ENCODE data around the gene ORAI3.
"Not testable (repeated sequence)": the region's sequence is repeated elsewhere in the genome, so short reads cannot be mapped to it uniquely, and the experiment has no call there.

The ORAI3 gene

DNA sequence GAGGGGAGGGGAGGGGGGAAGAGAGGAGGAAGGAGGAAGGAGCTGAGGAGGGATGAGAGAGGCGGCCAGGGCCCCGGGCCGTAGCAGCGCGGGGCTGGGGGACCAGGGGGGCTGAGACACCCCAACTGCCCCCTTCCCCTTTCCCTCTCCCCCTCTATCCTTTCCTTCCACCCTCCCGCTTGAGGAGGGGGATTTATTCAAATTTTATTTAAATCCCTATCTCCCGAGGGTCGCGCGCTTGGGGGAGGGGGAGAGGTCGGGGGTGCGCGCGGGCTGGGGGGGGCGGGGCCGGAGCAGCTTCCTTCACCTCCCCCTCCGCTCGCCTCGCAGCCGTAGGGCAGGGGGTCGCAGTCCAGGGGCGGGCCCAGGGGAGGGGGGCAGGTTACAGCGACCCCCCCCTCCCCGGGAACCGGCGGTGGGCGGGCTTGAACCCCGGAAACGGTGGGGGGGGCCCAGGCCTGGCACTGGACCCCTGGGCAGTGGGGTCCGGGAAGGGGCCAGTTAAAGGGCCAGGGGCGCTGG lies 25.3 kb upstream of the ORAI3 start, which contains the start of gene FBXL19:
TSS of gene FBXL19 (plus strand) at position 19 of the 522 bp plus-strand sequence. CDS start 2,183 bp downstream, outside the sequence.
- in situ Hi-C loops (cut with MboI; ENCODE audit: low sequenced_read_pairs): no loop called here

DNA sequence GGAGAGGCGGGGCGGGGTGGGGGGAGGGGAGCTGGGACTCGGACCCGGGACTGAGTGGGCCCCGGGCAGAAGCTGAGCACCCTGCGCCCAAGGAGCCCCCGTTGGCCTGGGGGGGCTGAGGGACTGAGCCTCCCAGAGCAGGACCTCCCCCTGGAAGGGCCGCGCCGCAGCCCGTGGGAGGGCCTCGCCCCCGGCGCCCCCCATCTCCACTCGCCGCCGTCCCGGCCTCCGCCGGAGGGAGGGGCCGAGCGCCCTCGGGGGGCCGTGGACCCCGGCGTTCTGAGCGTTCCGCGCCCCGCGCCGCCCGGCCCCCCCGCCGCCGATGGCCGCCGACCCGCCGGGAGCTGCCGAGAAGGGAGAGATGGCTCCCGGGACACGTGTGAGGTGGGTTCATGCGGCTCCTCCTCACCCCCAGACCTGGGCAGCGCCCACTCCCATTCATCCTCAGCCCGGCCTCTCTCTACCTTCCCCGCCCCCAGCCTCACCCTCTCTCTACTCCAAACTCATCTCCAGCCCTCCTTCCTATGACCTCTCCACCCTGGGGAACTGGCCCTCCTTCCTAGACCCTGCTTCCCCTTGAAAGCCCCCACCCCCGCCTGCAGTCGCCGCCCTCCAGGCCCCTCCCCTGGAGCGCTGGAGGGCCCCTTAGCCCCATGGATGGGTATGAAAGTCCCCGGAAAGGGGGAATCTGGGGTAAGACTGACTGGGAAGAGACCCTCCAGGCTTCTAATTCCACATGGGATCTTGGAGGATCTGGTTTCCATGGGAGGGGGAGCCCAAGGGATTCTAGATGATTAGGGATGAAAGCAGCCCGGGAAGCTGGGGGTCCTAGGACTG lies 24.6 kb upstream of the ORAI3 start:
- in situ Hi-C loops (cut with MboI; ENCODE audit: low sequenced_read_pairs): no loop called here

DNA sequence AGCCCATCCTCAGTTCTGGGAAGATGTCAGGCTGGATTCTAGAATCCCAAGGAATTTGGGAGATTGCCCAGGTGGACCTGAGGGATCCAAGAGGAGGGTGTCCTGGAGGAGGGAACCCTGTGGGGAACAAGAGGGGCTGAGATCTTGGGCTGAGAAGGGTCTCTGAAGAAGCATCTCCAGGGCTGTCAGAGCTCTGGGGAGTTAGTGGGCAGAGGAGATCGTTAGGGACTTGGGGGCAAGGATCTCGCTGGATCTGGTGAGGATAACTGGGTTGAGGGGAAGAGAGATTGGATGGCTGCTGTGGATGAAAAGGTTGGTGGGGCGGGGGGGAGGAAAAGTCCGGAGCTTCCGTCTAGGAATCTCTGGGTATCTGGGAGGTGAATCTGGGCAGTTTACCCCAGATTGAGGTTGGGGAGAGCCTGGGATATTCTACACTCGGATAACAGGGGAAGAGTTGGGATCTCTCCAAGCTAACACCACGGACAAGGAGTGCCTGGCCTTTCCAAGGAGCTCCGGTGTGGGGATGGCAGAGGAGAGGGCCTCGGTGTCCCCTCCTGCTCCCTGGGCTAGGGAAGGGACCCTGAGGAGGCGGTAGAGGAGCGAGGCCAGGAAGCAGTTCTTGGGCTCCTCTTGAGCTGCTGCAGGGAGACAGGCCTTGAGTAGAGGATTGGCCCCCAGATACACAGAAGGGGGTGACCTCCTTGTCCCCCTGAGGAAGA lies 23.8 kb upstream of the ORAI3 start:
- in situ Hi-C loops (cut with MboI; ENCODE audit: low sequenced_read_pairs): no loop called here

DNA sequence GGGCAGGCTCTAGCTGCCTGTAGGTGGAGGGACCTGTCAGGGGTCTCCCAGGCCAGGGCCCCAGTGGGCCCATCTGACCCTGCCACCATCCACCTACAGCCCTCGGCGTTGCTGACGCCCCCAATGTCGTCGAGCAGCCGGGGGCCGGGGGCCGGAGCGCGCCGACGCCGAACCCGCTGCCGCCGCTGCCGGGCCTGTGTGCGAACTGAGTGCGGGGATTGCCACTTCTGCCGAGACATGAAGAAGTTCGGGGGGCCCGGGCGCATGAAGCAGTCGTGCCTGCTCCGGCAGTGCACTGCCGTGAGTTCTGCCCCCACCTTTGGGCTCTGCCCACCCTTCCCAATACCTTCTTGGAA lies 23.3 kb upstream of the ORAI3 start:
- in situ Hi-C loops (cut with MboI; ENCODE audit: low sequenced_read_pairs): no loop called here

DNA sequence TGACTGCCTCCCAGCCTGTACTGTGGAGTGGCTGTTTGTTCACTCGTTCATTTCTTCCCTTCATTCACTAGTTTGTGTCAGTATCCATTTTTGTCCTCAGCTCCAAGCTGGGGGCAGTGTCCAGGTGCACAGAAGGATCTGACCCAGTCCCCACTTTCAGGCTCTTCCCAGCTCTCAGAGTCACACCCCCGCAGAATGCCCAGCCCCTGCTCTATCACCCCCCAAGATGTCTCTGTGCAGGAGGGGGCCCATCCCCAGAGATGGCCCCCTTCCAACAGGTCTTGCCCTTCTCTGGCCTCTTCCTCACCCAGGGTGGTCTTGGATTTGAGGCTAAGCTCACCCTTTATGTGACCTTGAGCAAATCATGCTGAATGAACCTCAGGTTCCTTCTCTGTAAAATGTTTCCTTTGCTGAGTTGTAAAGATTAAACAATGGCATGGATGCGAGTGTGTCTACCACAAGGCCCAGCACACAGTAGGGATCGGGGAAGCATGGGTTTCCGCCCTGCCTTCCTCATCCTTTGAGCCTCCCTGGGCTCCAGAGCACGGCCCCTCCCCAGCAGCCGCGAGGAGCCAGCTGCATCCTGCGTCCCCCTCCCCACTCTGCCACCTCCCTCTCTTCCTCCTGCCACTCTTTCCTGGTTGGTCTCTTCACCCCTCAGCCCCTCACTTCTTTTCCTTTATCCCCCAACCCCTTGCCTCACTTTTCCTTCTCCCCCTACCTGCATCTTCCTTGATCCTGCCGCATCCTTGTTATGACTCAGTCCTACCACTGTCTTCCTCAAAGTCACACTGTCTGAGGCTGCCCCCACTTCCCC lies 22.7 kb upstream of the ORAI3 start:
- in situ Hi-C loops (cut with MboI; ENCODE audit: low sequenced_read_pairs): no loop called here

DNA sequence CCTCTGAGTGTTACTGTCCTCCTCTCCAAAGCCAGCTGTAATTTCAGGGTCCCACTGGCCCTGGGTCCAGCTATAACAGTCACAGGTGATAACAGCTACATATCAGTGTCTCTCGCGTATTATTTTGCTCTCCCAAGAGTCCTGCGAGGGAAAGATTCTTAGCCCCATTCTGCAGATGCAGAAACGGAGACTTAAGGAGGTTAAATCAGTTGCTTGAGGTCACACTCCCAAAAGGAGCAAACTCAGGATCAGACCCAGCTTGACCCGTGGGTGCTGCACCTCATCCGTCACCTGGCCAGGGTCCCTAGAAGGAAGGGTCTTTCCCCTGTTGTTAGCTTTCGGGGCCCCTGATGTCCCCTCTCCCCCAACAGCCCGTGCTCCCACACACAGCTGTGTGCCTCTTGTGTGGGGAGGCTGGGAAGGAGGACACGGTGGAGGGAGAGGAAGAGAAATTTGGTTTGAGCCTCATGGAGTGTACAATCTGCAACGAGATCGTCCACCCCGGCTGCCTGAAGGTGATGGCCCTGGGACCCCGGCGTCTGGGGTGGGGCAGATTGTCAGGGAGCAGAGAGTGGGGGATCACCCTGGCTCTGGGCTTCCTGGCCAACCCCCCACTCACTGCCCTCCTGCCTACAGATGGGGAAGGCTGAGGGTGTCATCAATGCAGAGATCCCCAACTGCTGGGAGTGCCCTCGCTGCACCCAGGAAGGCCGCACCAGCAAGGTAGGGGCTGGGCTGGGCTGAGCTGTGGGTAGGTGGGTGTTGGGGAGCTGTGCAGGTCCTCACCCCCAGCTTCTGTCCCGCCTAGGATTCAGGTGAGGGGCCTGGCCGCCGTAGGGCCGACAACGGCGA lies 21.7 kb upstream of the ORAI3 start:
- in situ Hi-C loops (cut with MboI; ENCODE audit: low sequenced_read_pairs): no loop called here

DNA sequence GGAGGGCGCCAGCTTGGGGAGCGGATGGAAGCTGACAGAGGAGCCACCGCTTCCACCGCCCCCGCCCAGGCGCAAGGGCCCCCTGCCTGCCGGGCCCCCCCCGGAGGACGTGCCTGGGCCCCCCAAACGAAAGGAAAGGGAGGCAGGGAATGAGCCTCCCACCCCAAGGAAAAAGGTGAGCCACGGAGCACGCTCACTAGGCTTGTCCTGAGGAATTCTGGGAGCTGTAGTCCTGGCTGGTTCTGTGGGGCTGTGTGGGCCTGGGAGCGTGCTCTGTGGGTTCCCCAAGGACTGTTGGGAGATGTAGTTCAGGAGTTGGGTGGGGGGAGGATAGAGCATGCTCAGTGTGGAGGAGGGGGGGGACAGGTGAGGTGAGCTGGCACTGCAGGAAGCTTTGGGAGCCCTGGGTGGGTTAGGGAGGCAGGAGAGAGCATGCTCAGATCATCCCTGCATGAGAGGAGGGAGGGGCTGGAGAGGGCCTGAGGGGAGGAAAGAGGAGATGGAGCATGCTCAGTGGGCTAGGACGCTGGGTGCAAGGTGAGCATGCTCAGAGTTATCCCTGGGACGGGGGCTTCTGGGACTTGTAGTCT lies 21.0 kb upstream of the ORAI3 start:
- in situ Hi-C loops (cut with MboI; ENCODE audit: low sequenced_read_pairs): no loop called here

DNA sequence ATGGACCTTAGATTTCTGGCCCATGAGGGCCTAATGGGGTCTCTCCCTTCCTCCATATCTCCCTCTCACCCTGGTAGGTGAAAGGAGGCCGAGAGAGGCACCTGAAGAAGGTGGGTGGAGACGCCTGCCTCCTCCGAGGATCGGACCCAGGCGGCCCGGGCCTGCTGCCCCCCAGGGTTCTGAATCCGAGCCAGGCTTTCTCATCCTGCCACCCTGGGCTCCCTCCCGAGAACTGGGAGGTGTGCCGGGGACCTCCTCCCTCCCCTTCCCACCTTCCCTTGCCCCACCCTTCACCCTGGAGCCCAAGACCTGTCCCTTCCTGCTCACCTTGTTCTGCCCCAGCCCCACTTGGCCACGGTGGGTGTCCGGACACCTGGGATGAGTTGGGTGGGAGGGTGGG lies 20.5 kb upstream of the ORAI3 start:
- in situ Hi-C loops (cut with MboI; ENCODE audit: low sequenced_read_pairs): no loop called here

DNA sequence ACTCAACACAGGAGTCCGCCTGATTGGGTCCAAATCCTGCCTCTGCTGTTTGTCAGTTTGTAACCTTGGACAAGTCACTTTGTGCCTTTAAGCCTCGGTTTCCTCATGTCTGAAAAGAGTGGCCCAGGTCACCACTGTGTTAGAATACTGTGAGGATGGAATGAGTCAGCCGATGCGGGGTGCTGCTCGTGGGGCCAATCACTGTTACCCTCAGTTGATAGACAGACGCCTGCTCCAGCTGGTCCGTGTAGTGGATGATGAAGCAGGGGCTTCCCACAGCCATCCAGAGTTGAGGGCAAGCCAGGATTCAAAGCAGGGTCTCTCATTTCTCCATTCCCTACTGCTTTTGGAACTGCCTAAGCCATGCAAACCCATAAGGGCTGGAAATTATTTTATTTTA lies 19.7 kb upstream of the ORAI3 start:
- in situ Hi-C loops (cut with MboI; ENCODE audit: low sequenced_read_pairs): no loop called here

DNA sequence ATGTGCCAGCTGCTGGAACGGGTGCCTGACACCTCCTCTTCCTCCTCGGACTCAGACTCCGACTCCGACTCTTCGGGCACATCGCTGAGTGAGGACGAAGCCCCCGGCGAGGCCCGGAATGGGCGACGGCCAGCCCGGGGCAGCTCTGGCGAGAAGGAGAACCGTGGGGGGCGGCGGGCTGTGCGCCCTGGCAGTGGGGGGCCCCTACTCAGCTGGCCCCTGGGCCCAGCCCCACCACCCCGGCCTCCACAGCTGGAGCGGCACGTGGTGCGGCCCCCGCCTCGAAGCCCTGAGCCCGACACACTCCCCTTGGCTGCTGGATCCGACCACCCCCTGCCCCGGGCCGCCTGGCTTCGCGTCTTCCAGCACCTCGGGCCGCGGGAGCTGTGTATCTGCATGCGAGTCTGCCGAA lies 18.7 kb upstream of the ORAI3 start:
- in situ Hi-C loops (cut with MboI; ENCODE audit: low sequenced_read_pairs): no loop called here

DNA sequence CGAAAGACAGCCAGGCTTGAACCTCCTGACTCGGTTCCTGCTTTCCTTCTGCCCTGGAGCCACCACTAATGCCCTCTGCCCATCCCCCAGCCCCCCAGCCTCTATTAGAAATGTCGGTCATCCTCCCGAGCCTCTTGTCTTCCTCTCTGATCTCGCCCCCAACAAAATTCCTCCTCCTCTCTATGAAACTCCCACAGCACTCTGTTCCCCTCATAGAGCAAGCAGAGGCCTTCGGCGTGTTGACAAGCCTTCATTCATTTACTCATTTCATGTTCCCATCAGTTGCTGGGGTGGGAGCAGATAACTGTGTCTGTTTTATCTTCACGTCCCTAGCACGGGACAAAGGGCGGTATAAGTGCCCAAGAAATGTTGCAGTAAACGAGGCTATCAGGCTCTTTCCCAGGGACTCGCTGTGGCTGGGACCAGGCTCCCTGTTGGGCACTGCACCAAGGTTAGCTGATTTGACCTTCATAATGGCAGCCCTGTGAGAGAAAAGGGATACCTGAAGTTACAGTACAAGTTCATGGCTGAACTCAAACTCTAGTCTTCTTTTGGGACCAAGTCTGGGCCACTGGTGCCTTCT lies 17.7 kb upstream of the ORAI3 start:
- in situ Hi-C loops (cut with MboI; ENCODE audit: low sequenced_read_pairs): no loop called here

DNA sequence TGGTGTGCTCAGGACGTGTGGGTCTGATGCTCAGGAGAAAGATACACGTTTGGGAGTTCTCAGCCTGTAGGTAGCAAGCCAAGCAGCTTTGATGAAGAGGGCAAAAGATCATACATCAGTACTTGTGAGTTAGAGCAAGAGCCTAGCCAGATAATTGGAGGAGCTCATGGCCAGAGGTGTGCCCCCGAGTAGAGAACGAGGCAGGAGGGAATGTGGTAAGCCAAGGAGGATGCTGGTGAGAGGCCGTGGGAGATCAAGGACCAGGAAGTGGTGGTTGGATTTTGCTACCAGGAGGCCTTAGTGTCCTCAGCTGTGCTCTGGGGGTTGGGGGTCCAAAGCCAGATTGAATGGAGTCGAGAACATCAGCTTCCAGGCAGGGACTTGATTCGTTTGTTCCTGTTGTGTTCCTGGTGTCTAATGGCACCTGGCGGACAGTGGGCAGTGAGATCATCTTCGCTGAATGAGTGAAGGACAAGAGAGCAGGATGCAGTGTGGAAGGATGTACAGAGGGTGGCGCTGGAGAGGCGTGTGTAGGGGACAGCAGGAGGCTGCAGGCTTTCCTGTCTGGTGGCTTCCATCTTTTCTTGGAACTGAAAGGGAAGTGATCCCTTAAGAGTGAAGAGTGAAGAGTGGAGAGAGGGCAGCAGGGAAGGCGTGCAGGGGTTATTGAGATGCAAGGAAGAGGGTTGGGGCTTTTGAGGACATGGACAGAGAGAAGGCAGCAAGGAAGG lies 13.9 kb upstream of the ORAI3 start:
- in situ Hi-C loops (cut with MboI; ENCODE audit: low sequenced_read_pairs): no loop called here

DNA sequence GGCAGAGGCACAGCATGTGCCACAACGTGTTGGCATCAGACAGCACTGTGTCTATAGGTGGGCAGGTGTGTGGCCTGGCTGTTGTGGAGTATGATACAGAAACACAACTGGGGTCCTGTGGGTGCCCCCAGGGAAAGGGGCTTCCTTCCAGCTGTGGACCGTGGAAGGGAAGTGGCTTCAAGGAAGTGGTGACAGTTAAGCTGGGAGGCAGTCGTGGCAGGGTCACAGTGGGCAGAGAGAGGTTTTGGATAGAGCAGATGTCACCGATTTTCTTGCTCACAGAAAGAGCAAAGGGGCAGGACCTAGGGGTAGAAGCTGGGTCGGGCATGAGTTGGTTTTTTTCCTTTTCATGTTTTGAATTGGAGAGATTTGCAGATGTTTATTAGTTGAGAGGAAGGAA lies 11.2 kb upstream of the ORAI3 start:
- in situ Hi-C loops (cut with MboI; ENCODE audit: low sequenced_read_pairs): no loop called here

DNA sequence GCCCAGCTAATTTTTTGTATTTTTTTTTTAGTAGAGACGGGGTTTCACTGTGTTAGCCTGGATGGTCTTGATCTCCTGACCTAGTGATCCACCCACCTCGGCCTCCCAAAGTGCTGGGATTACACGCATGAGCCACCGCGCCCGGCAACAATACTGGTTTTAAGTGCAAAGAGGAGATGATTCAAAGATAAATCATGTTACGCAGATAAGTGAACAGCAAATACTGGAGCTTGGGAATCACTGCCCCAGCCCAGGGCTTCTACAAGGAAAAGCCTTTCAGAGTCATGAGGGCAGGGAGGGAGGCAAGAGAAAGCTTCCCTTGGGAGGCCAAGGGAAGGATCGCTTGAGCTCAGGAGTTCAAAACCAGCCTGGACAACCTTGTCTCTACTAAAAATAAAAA lies 9.3 kb upstream of the ORAI3 start:
- in situ Hi-C loops (cut with MboI; ENCODE audit: low sequenced_read_pairs): not testable (repeated sequence)

DNA sequence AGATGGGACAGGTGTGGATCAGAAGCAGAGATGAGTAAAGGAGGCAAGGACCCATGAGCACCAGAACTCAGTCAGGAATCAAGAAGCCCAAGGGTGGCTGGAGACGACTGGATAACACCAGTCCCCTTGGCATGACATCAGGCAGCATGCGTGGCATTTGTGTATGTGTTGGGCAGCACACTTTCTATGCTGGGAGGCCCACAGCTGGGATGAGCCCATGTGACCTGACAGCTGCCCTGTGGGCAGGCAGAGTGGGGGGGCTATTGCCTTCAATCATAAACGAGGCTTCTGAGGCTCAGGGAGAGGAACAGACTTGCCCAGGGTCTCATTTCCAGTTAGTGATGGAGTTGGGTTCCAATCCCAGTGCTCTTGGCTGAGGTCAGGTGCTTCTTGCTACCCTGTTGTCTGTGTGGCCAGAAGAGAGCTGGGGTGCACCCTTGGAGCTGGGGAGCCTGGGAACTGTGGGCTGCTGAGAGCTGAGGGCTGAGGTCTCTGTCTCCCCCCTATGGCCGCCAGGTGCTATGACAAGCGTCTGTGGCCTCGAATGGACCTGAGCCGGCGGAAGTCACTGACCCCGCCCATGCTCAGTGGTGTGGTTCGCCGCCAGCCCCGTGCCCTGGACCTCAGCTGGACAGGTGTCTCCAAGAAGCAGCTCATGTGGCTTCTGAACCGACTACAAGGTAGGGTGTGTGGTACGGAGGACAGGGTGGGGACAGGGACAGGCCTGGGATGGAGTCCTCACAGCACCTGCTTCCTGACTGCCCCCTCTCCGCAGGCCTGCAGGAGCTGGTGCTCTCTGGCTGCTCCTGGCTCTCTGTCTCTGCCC lies 7.1 kb upstream of the ORAI3 start:
- in situ Hi-C loops (cut with MboI; ENCODE audit: low sequenced_read_pairs): no loop called here

DNA sequence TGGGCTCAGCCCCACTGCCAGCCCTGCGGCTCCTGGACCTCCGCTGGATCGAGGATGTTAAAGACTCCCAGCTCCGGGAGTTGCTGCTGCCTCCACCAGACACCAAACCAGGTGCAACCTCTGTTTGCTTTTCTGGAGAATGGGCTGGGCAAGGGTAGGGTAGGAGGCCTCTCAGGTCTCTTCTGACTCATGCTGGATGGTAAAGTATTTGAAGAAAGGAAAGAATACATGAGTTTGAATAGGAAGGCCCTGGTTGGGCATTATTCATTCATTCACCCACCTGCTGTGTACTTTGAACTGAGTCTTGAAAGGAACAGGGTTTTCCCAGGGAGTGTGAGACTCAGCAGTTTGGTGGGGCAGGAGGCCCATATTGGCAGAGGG lies 6.5 kb upstream of the ORAI3 start:
- in situ Hi-C loops (cut with MboI; ENCODE audit: low sequenced_read_pairs): no loop called here

DNA sequence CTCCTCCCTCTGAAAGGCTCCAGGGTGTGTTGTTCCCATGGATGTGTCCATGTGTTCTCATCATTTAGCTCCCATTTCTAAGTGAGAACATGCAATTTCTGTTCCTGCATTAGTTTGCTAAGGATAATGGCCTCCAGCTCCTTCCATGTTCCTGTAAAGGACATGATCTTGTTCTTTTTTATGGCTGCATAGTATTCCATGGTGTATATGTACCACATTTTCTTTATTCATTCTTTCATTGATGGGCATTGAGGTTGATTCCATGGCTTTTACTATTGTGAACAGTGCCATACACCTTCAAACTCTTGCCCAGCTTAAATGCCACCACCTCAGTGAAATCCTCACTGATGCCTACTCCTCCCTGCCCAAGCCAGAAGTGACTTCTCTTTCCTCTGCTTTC lies 4.5 kb upstream of the ORAI3 start:
- in situ Hi-C loops (cut with MboI; ENCODE audit: low sequenced_read_pairs): no loop called here

Data from HL-60/S4 treated with retinoic acid at 250 ng/mL for 4 days and 3 days (cell line).